Smooth muscle cell (in vitro differentiated cells): Measurements from ENCODE around the gene MMP24OS. TPM values are rescaled to one million over a fixed set of nuclear protein-coding genes. Genes with fewer than 3 reads are reported as not detected.

Experiments
- DNase-seq: peaks from one replicate; lab custom pipeline; 2025; ENCODE audit not compliant: unreplicated experiment; lab: John Stamatoyannopoulos, UW
- H2AFZ ChIP-seq: fragments of 200-600 bp; sonication (generic); 2 replicates; pipeline ENCODE4 v1.6.0; 2016; ENCODE audit warnings: antibody characterized with exemption, low read depth, mild to moderate bottlenecking
- H3F3A ChIP-seq: fragments of 200-600 bp; sonication (generic); 2 replicates; pipeline ENCODE4 v1.6.0; 2017; ENCODE audit warnings: antibody characterized with exemption, low read depth
- H3K27ac ChIP-seq: fragments of 200-600 bp; sonication (generic); 2 replicates; pipeline ENCODE4 v1.5.1; 2016; ENCODE audit warnings: low read depth, mild to moderate bottlenecking
- H3K27me3 ChIP-seq: fragments of 200-600 bp; sonication (generic); 2 replicates; pipeline ENCODE4 v1.6.1; 2016; ENCODE audit warnings: low read depth, mild to moderate bottlenecking
- H3K36me3 ChIP-seq: fragments of 200-600 bp; sonication (generic); 2 replicates; pipeline ENCODE4 v1.5.1; 2016; ENCODE audit warnings: low read depth
- H3K4me1 ChIP-seq: fragments of 200-600 bp; sonication (generic); 2 replicates; pipeline ENCODE4 v1.5.1; 2016; ENCODE audit warnings: low read depth
- H3K4me2 ChIP-seq: fragments of 200-600 bp; sonication (generic); 2 replicates; pipeline ENCODE4 v1.6.0; 2016; ENCODE audit warnings: mild to moderate bottlenecking
- H3K4me3 ChIP-seq: fragments of 200-600 bp; sonication (generic); 2 replicates; pipeline ENCODE4 v1.5.1; 2016; ENCODE audit warnings: mild to moderate bottlenecking
- H3K79me2 ChIP-seq: fragments of 200-600 bp; sonication (generic); 2 replicates; pipeline ENCODE4 v1.6.0; 2016; ENCODE audit warnings: low read depth, mild to moderate bottlenecking
- H3K9ac ChIP-seq: fragments of 200-600 bp; sonication (generic); 2 replicates; pipeline ENCODE4 v1.6.0; 2016; ENCODE audit warnings: low read depth
- H3K9me3 ChIP-seq: fragments of 200-600 bp; sonication (generic); replicated peaks from 2 replicates; pipeline ENCODE4 v1.5.1; 2016; ENCODE audit warnings: low read depth
- H4K20me1 ChIP-seq: fragments of 200-600 bp; sonication (generic); 2 replicates; pipeline ENCODE4 v1.6.0; 2016; ENCODE audit warnings: low read depth
- WGBS: methylation state at CpG from one replicate; pipeline ENCODE4 v1.1.7; 2016; ENCODE audit warnings: low lambda C conversion rate; 5-methylcytosine and 5-hydroxymethylcytosine counted together
- polyA plus RNA-seq: library from polyadenylated mRNA; unstranded; fragments of >200 nt; fragmentation: Nextera tagmentation; extraction: Ambion mirVana; gene quantifications from 2 replicates; pipeline ENCODE4 v1.2.1, GENCODE V29; 2016
- total RNA-seq: library from RNA; depleted of rRNA; stranded (reverse); fragments of >200 nt; gene quantifications from 2 replicates; pipeline ENCODE4 v1.2.3, GENCODE V29; 2014
- TF ChIP-seq, protein P1 (sequence below): fragments of 200-600 bp; sonication (generic); IDR thresholded peaks from 2 replicates; pipeline ENCODE4 v1.5.1; 2017; ENCODE audit warnings: borderline replicate concordance, mild to moderate bottlenecking, antibody characterized with exemption; ENCODE audit not compliant: insufficient read depth, poor library complexity, severe bottlenecking

Gene MMP24OS
- total and polyA plus RNA-seq, 2 experiments from 2014 or later = 14.3 to 44.7 TPM

DNA sequence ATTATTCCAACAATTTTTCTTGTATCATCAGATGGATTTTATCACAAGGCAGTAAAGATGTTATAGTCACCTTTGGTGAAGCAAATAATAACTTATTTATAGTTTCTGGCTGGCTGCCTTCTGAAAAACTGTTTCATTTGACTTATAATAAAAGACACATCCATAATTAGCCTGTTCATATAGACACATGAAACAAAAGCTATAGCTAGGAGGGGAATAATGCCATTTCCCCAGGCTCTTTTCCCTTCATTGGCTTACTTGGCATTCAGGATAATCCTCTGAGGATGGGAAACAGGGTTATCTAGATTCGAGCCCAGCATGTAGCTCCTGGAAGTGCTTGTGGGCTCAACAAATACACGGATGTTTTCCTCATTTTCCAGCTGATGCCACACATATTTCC lies 33.9 kb downstream of the MMP24OS start:
- TF ChIP-seq, protein P1, sequence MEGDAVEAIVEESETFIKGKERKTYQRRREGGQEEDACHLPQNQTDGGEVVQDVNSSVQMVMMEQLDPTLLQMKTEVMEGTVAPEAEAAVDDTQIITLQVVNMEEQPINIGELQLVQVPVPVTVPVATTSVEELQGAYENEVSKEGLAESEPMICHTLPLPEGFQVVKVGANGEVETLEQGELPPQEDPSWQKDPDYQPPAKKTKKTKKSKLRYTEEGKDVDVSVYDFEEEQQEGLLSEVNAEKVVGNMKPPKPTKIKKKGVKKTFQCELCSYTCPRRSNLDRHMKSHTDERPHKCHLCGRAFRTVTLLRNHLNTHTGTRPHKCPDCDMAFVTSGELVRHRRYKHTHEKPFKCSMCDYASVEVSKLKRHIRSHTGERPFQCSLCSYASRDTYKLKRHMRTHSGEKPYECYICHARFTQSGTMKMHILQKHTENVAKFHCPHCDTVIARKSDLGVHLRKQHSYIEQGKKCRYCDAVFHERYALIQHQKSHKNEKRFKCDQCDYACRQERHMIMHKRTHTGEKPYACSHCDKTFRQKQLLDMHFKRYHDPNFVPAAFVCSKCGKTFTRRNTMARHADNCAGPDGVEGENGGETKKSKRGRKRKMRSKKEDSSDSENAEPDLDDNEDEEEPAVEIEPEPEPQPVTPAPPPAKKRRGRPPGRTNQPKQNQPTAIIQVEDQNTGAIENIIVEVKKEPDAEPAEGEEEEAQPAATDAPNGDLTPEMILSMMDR = no peak
- H3K9me3 ChIP-seq = no peaks in the 10 kb centered on the region
- no peak for DNase-seq
- no peak overlapping the region for H3K4me3 ChIP-seq
- no peak overlapping the region for H2AFZ ChIP-seq
- H3K79me2 ChIP-seq = no peaks in the 10 kb centered on the region
- WGBS = 86% methylated on average over 2 of the region's 2 CpGs
- no peak overlapping the region for H3K4me2 ChIP-seq
- H4K20me1 ChIP-seq = peaks cover 26% of the 10 kb centered on the region
- no peaks in the 10 kb centered on the region for H3K27me3 ChIP-seq
- no peaks in the 10 kb centered on the region for H3F3A ChIP-seq
- no peaks in the 10 kb centered on the region for H3K36me3 ChIP-seq
- H3K9ac ChIP-seq = no peak overlapping the region
- no peak overlapping the region for H3K27ac ChIP-seq
- H3K4me1 ChIP-seq = no peaks in the 10 kb centered on the region

DNA sequence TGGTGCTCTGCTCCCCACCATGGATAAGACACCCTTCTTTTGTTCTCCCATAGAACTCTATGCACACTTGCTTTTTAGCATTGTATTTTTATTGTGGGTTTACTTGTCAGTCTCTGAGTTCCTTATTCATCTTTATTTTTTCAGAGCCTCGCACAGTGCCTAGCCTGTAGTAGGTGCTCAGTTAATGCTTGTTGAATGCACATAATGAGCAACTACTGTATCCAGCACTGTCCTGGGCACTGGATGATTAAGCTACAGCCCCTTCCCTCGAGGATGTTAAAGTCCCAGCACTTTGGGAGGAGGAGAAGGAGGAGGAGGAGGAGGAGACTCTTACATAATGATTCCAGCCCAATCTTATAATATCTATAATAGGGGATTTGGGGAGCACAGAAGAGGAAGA lies 34.6 kb downstream of the MMP24OS start:
- H3K4me3 ChIP-seq = no peak overlapping the region
- TF ChIP-seq, protein P1 = no peak
- H3K27ac ChIP-seq = no peak overlapping the region
- no peak overlapping the region for H2AFZ ChIP-seq
- H3K4me1 ChIP-seq = no peaks in the 10 kb centered on the region
- no peaks in the 10 kb centered on the region for H3K79me2 ChIP-seq
- H3K4me2 ChIP-seq = no peak overlapping the region
- H3K27me3 ChIP-seq = no peaks in the 10 kb centered on the region
- no peak for DNase-seq
- H3F3A ChIP-seq = no peaks in the 10 kb centered on the region
- WGBS = 81% methylated on average over 2 of the region's 2 CpGs
- peaks cover 20% of the 10 kb centered on the region for H4K20me1 ChIP-seq
- H3K9me3 ChIP-seq = no peaks in the 10 kb centered on the region
- no peaks in the 10 kb centered on the region for H3K36me3 ChIP-seq
- H3K9ac ChIP-seq = no peak overlapping the region

DNA sequence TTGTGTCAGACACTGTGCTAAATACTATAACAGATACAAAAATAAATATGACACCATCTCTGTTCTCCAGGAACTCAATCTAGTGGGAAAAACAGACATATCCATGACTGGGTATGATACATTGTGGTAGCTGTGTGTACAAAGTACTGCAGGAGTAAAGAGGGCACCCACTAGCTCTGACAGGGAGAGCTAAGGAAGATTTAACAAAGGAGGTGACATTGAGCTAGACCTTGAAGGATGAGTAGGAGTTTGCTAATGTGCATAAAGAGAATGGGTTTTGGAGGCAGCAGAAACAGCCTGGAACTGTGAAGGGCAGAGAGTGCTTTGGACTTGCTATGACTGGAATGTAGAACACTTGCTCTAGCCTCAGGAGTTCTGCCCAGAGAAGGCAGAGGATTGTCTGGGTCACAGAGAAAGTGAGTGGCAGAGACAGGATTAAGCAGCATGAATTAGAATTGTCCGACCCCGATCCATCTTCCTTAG lies 37.1 kb downstream of the MMP24OS start:
- no peaks in the 10 kb centered on the region for H3K9me3 ChIP-seq

More for the DNA sequence above, 37.1 kb downstream of the MMP24OS start:
- no peak overlapping the region for H3K9ac ChIP-seq
- H3K36me3 ChIP-seq = no peaks in the 10 kb centered on the region
- no peak overlapping the region for H3K4me2 ChIP-seq
- H3K79me2 ChIP-seq = no peaks in the 10 kb centered on the region
- H3K27me3 ChIP-seq = no peaks in the 10 kb centered on the region
- H4K20me1 ChIP-seq = no peaks in the 10 kb centered on the region
- TF ChIP-seq, protein P1 = no peak
- DNase-seq = no peak
- no peak overlapping the region for H3K4me3 ChIP-seq
- no peaks in the 10 kb centered on the region for H3K4me1 ChIP-seq
- H3F3A ChIP-seq = no peaks in the 10 kb centered on the region
- H2AFZ ChIP-seq = no peak overlapping the region
- 92% methylated on average over 2 of the region's 2 CpGs for WGBS
- H3K27ac ChIP-seq = no peak overlapping the region
